Stomach smooth muscle (tissue), 2 donors: ENCODE results near the gene SSH2.

Experiments used
- H3K27ac ChIP-seq: one replicate; pipeline ENCODE4 v1.7.0; 2013; ENCODE audit warnings: mild to moderate bottlenecking, low read length, inconsistent platforms
- H3K27me3 ChIP-seq, 2 donors: one replicate each; pipeline ENCODE4 v1.7.0; 2013; ENCODE audit warnings: low read length in 2 of 2; ENCODE audit not compliant: insufficient read depth in 2 of 2, control insufficient read depth in 1 of 2
- H3K36me3 ChIP-seq, 2 donors: one replicate each; pipeline ENCODE4 v1.7.0; 2013; ENCODE audit warnings: low read length in 2 of 2; ENCODE audit not compliant: control insufficient read depth in 2 of 2, insufficient read depth in 2 of 2
- H3K4me1 ChIP-seq: one replicate; pipeline ENCODE4 v1.7.0; 2013; ENCODE audit warnings: low read length; ENCODE audit not compliant: control insufficient read depth, insufficient read depth
- H3K4me3 ChIP-seq, 2 donors: one replicate each; pipeline ENCODE4 v1.7.0; 2013; ENCODE audit warnings: low read length in 2 of 2
- H3K9ac ChIP-seq, 2 donors: one replicate each; pipeline ENCODE4 v1.7.0; 2013; ENCODE audit warnings: low read length in 2 of 2, mild to moderate bottlenecking in 1 of 2
- H3K9me3 ChIP-seq, 2 donors: one replicate each; pipeline ENCODE4 v1.7.0; 2013; ENCODE audit warnings: low read length in 2 of 2; ENCODE audit not compliant: control insufficient read depth in 2 of 2
- donor health status: healthy.
- donor health status: Pancreatic carcinoma.

SSH2 gene

DNA sequence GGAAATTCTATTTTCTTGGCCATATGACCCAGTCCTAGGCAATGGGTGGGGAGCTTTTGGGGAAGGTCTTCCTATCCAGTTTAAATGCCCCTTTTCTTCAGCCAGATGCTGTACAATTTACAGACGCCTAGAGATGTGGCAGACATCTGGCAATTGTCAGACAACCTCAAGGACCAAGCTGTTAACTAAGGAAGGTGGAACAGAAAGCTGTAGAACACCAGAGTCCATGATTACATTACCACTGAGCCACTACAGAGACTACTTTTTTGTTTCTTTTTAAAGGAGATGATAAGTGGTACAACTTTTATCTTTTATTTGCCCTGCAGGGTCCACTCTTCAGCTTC, 286.2 kb downstream of the SSH2 start:
- no peaks in the 10 kb centered on the region for H3K9me3 ChIP-seq
- H3K36me3 ChIP-seq: peaks cover 0 to 6% of the 10 kb centered on the region in 2 donors
- H3K27ac ChIP-seq: no peak overlapping the region
- no peak overlapping the region for H3K4me3 ChIP-seq
- peak overlapping the region in 1 of 2 donors; percentile 41 for H3K9ac ChIP-seq
- H3K4me1 ChIP-seq: peaks cover 24% of the 10 kb centered on the region
- H3K27me3 ChIP-seq: no peaks in the 10 kb centered on the region

DNA sequence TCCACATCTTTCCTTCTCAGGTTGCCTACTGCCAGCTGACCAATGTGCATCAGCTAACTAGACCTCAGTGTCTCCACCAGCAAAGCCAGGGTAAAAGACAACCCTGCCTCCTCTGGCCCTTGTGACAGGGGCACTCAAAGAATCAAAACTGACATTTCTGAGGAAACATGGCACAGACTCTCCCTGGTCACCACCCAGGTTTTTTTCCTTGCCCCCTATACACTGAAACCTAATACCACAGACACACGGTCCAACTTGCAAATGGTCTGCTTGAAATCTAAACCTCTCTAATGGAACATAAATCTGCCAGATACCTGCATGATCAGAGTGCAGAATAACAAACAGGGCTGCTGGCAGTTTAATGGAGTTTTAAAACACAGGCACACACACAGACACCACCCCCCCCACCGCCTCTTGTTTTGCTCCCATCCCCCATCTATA, 287.8 kb downstream of the SSH2 start:
- Histone ChIP-seq H3K36me3 (peaks cover 0 to 2% of the 10 kb centered on the region in 2 donors), H3K27ac (no peak overlapping the region), H3K27me3 (no peaks in the 10 kb centered on the region), H3K9ac (no peak overlapping the region), H3K4me1 (peaks cover 24% of the 10 kb centered on the region), H3K9me3 (no peaks in the 10 kb centered on the region), H3K4me3 (no peak overlapping the region)

GRCh38 chr17:29640981-29641642, 288.9 kb downstream of the SSH2 start:
- H3K4me3 ChIP-seq: no peak overlapping the region
- H3K9ac ChIP-seq: no peak overlapping the region
- no peaks in the 10 kb centered on the region for H3K9me3 ChIP-seq
- no peaks in the 10 kb centered on the region for H3K27me3 ChIP-seq
- peaks cover 3 to 6% of the 10 kb centered on the region in 2 donors for H3K36me3 ChIP-seq
- no peak overlapping the region for H3K27ac ChIP-seq
- peaks cover 23% of the 10 kb centered on the region for H3K4me1 ChIP-seq

DNA sequence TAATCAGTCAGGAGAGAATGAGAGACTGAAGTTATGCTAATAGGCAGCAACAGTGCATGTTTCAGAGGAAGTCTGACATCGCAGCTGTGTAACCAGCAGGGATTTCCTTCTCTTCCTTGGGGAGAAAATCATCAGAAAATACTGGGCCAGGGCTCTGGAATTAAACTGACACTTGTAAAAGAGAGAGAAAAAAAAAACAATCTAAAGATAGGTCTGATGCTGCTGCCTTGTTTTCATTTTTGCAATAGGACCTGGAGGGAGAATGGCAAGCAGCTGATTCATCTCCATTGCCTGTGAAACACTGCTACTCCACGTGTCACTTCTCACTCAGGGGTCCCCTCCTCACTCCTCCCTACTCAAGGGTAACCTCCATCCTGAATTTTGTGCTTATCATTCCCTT, 289.6 kb downstream of the SSH2 start:
- H3K36me3 ChIP-seq: peaks cover 7 to 8% of the 10 kb centered on the region in 2 donors
- H3K4me3 ChIP-seq: no peak overlapping the region
- H3K9me3 ChIP-seq: no peaks in the 10 kb centered on the region
- no peak overlapping the region for H3K27ac ChIP-seq
- H3K9ac ChIP-seq: no peak overlapping the region
- H3K4me1 ChIP-seq: peaks cover 18% of the 10 kb centered on the region
- no peaks in the 10 kb centered on the region for H3K27me3 ChIP-seq

DNA sequence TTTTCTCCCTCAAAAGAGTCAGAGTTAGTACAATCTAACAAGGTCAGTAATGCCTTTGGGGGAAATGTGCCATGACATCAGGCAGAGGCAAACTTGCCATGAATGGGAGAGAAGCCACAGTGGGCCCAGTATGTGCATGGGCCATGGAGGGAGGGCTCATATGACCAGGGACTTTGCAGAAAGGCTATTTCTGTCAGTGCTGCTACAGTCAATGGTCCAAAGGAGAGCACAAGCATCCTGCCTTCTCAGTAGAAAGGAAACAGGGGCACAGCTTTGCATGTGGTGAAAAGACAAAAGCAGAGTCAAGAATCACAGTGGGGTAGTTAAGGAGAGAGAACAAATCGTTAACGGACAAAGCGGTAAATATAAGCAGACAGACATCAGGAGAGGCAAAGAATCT, 296.1 kb downstream of the SSH2 start:
- Histone ChIP-seq H3K9ac (no peak overlapping the region), H3K27ac (no peak overlapping the region), H3K4me3 (no peak overlapping the region), H3K36me3 (peaks cover 7 to 21% of the 10 kb centered on the region in 2 donors), H3K4me1 (no peaks in the 10 kb centered on the region), H3K27me3 (no peaks in the 10 kb centered on the region), H3K9me3 (no peaks in the 10 kb centered on the region)

DNA sequence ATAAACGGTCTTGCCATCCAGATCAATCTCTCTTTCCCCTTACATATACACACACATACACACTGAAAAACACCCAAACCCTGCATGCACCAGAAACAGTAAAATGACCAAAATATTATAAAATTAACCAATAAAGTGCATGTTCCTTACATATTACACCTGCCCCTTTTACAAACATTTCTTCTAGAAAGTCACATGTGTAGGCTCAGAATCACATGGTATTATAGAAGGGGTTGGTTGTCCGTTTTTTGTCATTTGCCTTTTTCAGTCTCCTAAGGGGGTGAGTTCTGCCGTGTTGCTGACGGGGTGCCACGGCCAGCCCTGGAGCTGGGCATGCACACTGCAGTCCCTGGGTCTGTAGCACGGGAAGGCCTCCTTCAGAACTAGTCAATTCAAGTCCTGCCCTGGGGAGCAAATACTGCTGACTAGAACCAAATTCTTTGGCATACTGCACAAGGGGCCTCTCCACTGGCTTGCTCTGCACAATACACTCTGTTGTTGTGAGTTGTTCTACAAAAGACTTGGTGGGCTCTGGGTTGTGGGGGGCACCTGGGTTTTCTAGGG, 299.3 kb downstream of the SSH2 start:
- H3K36me3 ChIP-seq: peaks cover under 1 to 16% of the 10 kb centered on the region in 2 donors
- no peaks in the 10 kb centered on the region for H3K4me1 ChIP-seq
- no peaks in the 10 kb centered on the region for H3K9me3 ChIP-seq
- no peak overlapping the region for H3K27ac ChIP-seq
- no peak overlapping the region for H3K9ac ChIP-seq
- H3K27me3 ChIP-seq: no peaks in the 10 kb centered on the region
- no peak overlapping the region for H3K4me3 ChIP-seq

GRCh38 chr17:29629839-29630238, 300.2 kb downstream of the SSH2 start:
- H3K9ac ChIP-seq: no peak overlapping the region
- no peaks in the 10 kb centered on the region for H3K9me3 ChIP-seq
- peaks cover 3% of the 10 kb centered on the region for H3K4me1 ChIP-seq
- H3K36me3 ChIP-seq: peaks cover 0 to 16% of the 10 kb centered on the region in 2 donors
- H3K27ac ChIP-seq: no peak overlapping the region
- H3K27me3 ChIP-seq: no peaks in the 10 kb centered on the region
- no peak overlapping the region for H3K4me3 ChIP-seq

- Histone ChIP-seq H3K9ac (no peak overlapping the region), H3K36me3 (peaks cover 0 to 16% of the 10 kb centered on the region in 2 donors), H3K27ac (no peak overlapping the region), H3K9me3 (no peaks in the 10 kb centered on the region), H3K27me3 (no peaks in the 10 kb centered on the region), H3K4me1 (peaks cover 4% of the 10 kb centered on the region), H3K4me3 (no peak overlapping the region)
Observed at GRCh38 chr17:29628644-29629043, 301.4 kb downstream of the SSH2 start.

DNA sequence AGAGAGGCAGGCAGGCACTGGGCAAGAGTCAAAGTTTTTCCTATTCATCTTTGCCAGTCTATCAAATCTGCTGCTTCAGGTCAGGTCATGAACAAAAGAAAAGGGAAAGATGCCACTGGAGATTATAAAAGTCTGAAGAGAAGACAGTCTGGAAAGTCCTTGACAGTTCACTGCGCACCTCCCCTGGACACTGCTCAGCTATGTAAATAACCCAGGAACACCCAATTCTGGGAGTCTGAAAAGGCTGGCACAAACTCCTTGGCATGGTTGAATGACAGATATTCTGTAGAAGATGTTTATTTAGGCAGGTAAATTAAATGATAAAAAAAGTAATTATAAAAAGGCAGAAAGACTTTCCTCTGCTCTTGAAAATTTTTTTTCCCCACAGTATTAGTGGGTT, 302.1 kb downstream of the SSH2 start:
- Histone ChIP-seq H3K4me3 (no peak overlapping the region), H3K27ac (no peak overlapping the region), H3K9me3 (no peaks in the 10 kb centered on the region), H3K36me3 (peaks cover 0 to 15% of the 10 kb centered on the region in 2 donors), H3K4me1 (peaks cover 8% of the 10 kb centered on the region), H3K27me3 (no peaks in the 10 kb centered on the region), H3K9ac (no peak overlapping the region)

DNA sequence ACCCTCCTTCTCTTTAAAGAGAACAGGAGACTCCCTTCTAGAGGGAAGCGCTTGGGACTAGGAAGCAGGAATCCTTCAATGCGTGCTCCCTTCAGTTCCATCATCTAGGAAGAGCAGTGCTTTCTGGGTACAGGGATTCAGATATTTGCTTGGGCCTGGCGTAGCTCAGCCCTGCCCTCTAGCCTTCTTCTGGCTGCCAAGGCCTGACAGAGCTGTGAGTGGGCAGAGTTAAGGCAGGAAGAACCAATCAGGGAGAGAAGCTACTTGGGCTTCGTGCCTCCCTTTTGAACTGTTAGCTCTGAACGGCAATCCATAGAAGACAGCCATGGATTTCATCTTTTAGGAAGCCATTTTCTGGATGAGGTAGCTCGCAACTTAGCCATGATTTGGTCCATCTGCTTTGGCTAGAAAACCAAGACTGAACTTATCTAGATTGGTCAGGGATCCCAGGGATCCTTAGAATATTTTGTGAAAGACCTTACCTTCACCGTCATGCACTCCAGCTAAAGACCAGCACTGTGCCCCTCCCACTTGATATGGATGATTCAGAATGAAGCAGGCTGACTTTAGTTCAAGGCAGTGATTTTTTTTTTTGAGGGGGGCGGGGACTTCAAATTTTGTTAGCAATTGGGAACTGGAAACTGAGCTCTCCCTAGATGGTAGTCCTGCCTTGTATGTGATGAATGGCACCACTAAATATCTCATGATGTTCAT, 304.8 kb downstream of the SSH2 start:
- H3K27ac ChIP-seq: no peak overlapping the region
- no peaks in the 10 kb centered on the region for H3K27me3 ChIP-seq
- H3K36me3 ChIP-seq: peaks cover 0 to 2% of the 10 kb centered on the region in 2 donors
- H3K9ac ChIP-seq: no peak overlapping the region
- no peaks in the 10 kb centered on the region for H3K9me3 ChIP-seq
- no peak overlapping the region for H3K4me3 ChIP-seq
- H3K4me1 ChIP-seq: peaks cover 33% of the 10 kb centered on the region

- Histone ChIP-seq H3K27ac (no peak overlapping the region), H3K9ac (no peak overlapping the region), H3K9me3 (no peaks in the 10 kb centered on the region), H3K36me3 (peaks cover 0 to 2% of the 10 kb centered on the region in 2 donors), H3K4me3 (no peak overlapping the region), H3K4me1 (peaks cover 39% of the 10 kb centered on the region), H3K27me3 (no peaks in the 10 kb centered on the region)
Observed at GRCh38 chr17:29624586-29624985, 305.4 kb downstream of the SSH2 start.
